Suprapubic skin (tissue), 3 donors: ENCODE results near the gene GALNT9.

Experiments
- CTCF ChIP-seq, 2 donors: fragments of 200-600 bp in 1 of 2; fragments of 450-650 bp in 1 of 2; sonication (generic) in 1 of 2; IDR thresholded peaks; one replicate each; pipeline ENCODE4 v1.5.1; 2016 to 2019; ENCODE audit warnings: antibody characterized with exemption in 2 of 2, mild to moderate bottlenecking in 1 of 2, moderate library complexity in 1 of 2
- POLR2A ChIP-seq, 2 donors: fragments of 450-650 bp; IDR thresholded peaks; one replicate each; pipeline ENCODE4 v1.6.1; 2017; ENCODE audit warnings: antibody characterized with exemption in 2 of 2, mild to moderate bottlenecking in 2 of 2, moderate library complexity in 2 of 2

GRCh38 chr12:132190012-132190755 lies 139.2 kb downstream of the GALNT9 start:
- TF ChIP-seq CTCF (IDR thresholded peaks at IDR 0.05) (no peak), POLR2A (IDR thresholded peaks at IDR 0.05) (no peak)
